GM19035 (cell line): ENCODE results near the gene CCDC146.
"Not testable (repeated sequence)": the region's sequence is repeated elsewhere in the genome, so short reads cannot be mapped to it uniquely, and the experiment has no call there.

Experiments
- ATAC-seq: cut with Tn5 transposase; IDR thresholded peaks from one replicate; pipeline ENCODE4 v1.9.1; 2021; ENCODE audit not compliant: unreplicated experiment

Gene CCDC146

DNA sequence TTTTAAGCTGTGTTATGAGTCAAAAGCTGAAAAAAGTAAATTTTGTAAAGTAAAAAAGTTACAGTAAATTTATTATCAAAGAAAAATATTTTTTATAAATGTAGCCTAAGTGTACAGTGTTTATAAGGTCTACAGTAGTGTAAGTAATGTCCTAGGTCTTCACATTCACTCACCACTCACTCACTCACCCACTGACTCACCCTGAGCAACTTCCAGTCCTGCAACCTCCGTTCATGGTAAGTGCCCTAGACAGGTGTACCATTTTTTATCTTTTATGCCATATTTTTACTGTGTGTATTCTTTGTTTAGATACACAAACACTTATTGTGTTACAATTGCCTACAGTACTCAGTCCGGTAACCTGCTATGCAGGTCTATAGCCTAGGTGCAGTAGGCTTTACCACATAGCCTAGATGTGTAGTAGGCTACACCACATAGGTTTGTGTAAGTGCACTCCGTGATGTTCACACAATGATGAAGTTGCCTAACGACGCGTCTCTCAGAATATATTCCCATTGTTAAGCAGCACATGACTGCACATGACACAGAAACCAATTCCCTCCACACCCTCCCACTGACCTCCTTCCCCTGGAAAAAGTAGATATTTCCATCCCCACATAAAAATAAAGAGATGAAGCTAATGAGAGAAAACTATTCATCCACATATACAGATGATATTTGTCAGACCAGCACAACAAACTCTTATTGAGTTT, 122.0 kb downstream of the CCDC146 start:
- no peak for ATAC-seq

DNA sequence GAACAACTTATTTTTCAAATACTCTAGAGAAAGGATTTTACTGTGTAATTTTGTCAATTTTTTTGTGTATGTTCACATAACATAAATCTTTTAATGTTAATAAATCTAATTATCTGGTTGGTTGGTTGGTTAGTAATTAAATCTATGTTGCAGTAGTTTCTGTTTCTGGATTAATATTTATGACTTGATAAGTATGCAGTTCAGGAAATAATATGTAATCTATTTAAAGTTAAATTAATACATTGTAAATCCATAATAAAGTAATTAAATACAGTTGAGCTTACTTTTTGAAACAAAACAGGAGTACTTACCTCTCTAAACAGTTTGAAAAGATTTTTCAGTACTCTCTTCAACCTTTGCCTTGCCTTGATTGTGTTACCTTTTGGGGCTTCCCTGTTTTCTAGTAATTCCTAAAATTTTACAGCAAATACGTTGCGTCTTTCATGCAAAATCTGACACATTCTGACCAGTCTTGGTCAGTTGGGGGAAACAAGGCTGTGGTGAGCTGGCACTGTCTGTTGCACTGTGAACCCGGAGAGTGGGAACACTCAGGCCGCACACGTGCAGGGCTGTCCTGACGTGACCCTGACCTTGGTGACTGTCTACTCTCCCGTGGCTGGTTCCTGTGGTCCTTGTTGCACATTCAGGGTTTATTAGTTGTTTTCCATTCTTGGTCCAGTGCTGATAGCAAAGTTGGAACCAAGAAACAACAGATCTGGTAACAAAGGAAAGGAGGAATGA, 122.8 kb downstream of the CCDC146 start:
- no peak for ATAC-seq

GRCh38 chr7:77246026-77246640, 123.7 kb downstream of the CCDC146 start:
- no peak for ATAC-seq

- ATAC-seq = peak; percentile 79
Measured at GRCh38 chr7:77247206-77247850, 124.9 kb downstream of the CCDC146 start.

- ATAC-seq = no peak
Measured at GRCh38 chr7:77248154-77248553, 125.7 kb downstream of the CCDC146 start.

GRCh38 chr7:77252506-77252905, 130.1 kb downstream of the CCDC146 start:
- ATAC-seq = no peak

GRCh38 chr7:77253151-77253550, 130.7 kb downstream of the CCDC146 start:
- ATAC-seq = no peak

- ATAC-seq = no peak
Measured at GRCh38 chr7:77254429-77254828, 132.0 kb downstream of the CCDC146 start.

DNA sequence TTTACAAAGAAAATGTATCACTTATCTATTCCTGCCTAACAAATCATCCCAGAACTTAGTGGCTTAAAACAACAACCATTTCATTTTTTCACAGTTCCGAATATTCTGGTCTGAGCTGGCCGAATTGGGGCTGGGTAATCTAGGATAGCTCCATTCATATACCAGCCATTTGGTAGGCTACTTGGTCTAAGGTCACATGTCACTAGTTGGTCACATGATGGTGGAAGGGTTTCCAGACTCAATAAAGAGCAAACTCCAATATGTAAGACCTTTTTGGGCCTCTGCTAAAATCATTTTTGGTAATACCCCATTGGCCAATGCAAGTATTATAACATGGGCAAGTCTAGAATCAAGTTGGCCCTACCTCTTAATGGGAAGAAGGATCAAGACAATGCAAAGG, 132.5 kb downstream of the CCDC146 start:
- ATAC-seq = no peak

DNA sequence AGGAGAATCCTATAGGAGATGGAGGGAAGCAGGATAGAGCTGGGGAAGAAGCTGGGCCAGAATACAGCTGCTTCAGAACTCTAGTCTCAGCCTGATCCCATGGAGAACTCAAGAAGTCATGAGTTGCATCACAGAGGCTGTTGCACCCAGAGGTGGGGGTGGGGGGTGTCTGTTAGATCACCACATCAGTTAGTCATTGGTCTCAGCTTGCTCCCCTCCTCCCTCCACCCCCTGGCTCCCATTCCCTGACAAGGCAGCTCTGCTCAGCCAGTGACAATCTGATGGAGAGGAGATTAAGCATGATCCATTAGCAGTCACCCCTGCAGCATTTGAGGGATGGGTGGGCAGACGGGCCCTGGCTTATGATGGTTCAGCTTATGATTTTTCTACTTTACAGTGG, 135.6 kb downstream of the CCDC146 start:
- ATAC-seq = no peak

GRCh38 chr7:77258593-77258992, 136.2 kb downstream of the CCDC146 start:
- no peak for ATAC-seq

DNA sequence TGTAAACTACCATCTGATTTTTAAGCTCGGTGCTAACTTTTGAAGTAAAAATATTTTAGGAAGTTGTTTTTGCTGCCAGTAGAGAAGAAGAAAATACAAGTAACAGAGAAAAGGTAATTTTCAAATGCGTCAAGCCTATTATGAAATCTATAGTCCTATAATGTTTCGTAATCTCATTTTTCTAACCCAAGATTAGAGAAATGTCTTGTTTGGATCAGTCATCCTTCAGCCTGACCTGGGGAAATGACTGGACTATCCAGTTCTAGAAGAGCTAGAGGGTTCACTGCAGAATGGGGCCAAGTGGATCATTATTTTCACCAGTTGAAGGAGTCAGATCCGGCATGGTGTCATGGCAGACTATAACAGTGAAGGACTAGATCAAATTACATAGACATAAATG, 139.9 kb downstream of the CCDC146 start:
- ATAC-seq = no peak

DNA sequence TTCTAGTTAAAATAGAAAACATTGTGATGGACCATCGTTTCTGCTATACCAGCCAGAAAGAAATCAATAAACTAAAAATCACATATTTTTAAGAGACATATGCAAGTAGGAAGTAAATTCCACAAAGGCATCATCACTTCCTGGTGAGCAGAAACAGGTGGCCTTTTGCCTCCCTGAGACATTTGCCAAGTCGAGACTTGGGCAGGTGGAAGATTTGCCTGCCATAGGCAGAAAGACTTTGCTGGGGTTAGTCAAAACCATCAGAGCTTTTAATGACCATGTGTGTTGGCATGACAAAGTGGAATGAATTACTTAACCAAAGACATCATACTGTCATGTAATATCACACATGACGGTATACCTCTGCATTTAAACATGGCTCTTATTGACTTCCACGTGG, 143.3 kb downstream of the CCDC146 start:
- ATAC-seq = no peak

GRCh38 chr7:77266291-77266794, 143.9 kb downstream of the CCDC146 start:
- ATAC-seq = peak; percentile 79

- ATAC-seq = no peak
Measured at GRCh38 chr7:77269360-77270093, 147.1 kb downstream of the CCDC146 start.

- ATAC-seq = no peak
Measured at GRCh38 chr7:77270094-77270480, 147.7 kb downstream of the CCDC146 start.

DNA sequence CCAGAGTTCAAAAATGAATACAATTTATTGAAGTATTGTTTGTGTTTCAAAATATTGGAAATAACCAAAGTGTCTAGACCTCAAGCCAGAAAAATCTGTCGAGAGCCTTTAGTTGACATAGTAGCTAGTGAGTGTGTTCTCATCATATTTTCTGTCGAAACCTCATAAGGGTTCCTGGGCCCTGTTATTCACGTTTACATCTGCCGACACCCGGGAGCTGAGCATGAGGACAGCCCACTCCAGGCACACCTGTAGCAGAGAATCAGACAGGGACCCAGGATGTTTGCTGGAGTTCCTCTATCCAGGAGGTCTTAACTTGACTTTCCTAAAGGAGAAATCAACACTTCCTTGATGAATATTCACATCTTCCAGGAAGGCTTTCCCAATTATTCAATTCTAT, 149.4 kb downstream of the CCDC146 start:
- no peak for ATAC-seq

DNA sequence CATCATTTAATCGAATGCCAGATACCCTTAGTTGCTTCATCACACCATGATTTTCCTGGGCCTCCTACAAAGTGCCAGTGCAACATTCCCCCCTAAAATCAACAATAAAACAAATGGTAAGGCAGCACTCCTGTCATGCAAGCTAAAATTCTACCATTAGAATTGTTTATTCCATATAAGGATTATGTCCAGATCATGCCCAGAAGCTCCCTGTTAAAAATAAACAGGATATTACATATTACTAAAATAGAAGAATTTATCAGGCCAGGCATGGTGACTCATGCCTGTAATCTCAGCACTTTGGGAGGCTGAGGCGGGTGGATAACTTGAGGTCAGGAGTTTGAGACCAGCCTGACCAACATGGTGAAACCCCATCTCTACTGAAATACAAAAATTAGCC, 153.2 kb downstream of the CCDC146 start:
- ATAC-seq = not testable (repeated sequence)

- no peak for ATAC-seq
Measured at GRCh38 chr7:77276120-77276519, 153.7 kb downstream of the CCDC146 start.

- no peak for ATAC-seq
Measured at GRCh38 chr7:77281780-77282478, 159.5 kb downstream of the CCDC146 start.
